K562 (cell line): ENCODE data around the gene DPY19L3. TPM values are rescaled to one million over a fixed set of nuclear protein-coding genes. Genes with fewer than 3 reads are reported as not detected.
A peak's percentile ranks its signal among the peaks of the same experiment; 100 is the strongest.

Experiments
- C11orf30 ChIP-seq: fragments of 450-650 bp; IDR thresholded peaks from 2 replicates; pipeline ENCODE4 v1.6.1; 2016; ENCODE audit warnings: low read depth, mild to moderate bottlenecking
- EP400 ChIP-seq: fragments of 450-650 bp; IDR thresholded peaks from 2 replicates; pipeline ENCODE4 v1.6.1; 2017; ENCODE audit warnings: antibody characterized with exemption, mild to moderate bottlenecking, moderate library complexity
- RREB1 ChIP-seq: fragments of 250-450 bp; sonication (Bioruptor Pico); IDR thresholded peaks from 2 replicates; pipeline ENCODE4 v1.4.0; 2020
- USF1 ChIP-seq: sonication (generic); formaldehyde crosslinking; IDR thresholded peaks from 2 replicates; pipeline ENCODE4 v1.9.0; 2022; ENCODE audit warnings: mild to moderate bottlenecking, missing genetic modification reagents
- ZNF316 ChIP-seq: fragments of 450-650 bp; IDR thresholded peaks from 2 replicates; pipeline ENCODE4 v1.6.1; 2016
- polyA plus RNA-seq, 8 experiments: library from polyadenylated mRNA; depleted of rRNA in 4 of 8; stranded (reverse) in 5 of 8; unstranded in 3 of 8; fragments of >200 nt; fragmentation: Nextera tagmentation in 2 of 8; fragmentation: Illumina TruSeq in 1 of 8; extraction: Ambion mirVana in 2 of 8; extraction: Trizol in 1 of 8; gene quantifications; 2 replicates each; pipeline versions ENCODE4 v1.2.1 to v1.2.3, GENCODE V29; 2011 to 2014; ENCODE audit warnings: inconsistent platforms in 1 of 8, missing spikeins in 1 of 8
- total RNA-seq, 7 experiments: library from RNA; depleted of rRNA in 6 of 7; stranded (reverse); fragments of >200 nt in 6 of 7; fragmentation: Illumina TruSeq in 2 of 7; extraction: Trizol in 2 of 7; gene quantifications; 2 replicates each; pipeline versions ENCODE4 v1.2.1 to v1.2.3, GENCODE V29; 2011 to 2021; ENCODE audit warnings: low replicate concordance in 1 of 7

DPY19L3 gene
- total and polyA plus RNA-seq, 9 of the 15 experiments (the other 6 are each of a cell fraction or from before 2014, with no cell fraction given): 4.7 to 39.2 (median 22.0) TPM

- TF ChIP-seq RREB1 (CRISPR knock-in tag) (no peak), EP400 (0 out of 2 replicates have a peak, but pooled peaks have one; percentile 5), C11orf30 (peak; percentile 74), USF1 (CRISPR knock-in tag) (no peak), ZNF316 (peak; percentile 86)
These were observed 12.6 kb downstream of the DPY19L3 start (continued) for GRCh38 chr19:32418155-32418554.
